Stimulated activated CD4-positive, alpha-beta T cell treated with anti-CD3 and anti-CD28 coated beads, Interleukin-2, amount 100 ng/mL, for 48 hours (primary cell): ENCODE data around the gene SLF2.

Experiments used
- DNase-seq, 2 donors: peaks; one replicate each; pipeline ENCODE4 v3.0.0-alpha.2; 2020

SLF2 gene, protein sequence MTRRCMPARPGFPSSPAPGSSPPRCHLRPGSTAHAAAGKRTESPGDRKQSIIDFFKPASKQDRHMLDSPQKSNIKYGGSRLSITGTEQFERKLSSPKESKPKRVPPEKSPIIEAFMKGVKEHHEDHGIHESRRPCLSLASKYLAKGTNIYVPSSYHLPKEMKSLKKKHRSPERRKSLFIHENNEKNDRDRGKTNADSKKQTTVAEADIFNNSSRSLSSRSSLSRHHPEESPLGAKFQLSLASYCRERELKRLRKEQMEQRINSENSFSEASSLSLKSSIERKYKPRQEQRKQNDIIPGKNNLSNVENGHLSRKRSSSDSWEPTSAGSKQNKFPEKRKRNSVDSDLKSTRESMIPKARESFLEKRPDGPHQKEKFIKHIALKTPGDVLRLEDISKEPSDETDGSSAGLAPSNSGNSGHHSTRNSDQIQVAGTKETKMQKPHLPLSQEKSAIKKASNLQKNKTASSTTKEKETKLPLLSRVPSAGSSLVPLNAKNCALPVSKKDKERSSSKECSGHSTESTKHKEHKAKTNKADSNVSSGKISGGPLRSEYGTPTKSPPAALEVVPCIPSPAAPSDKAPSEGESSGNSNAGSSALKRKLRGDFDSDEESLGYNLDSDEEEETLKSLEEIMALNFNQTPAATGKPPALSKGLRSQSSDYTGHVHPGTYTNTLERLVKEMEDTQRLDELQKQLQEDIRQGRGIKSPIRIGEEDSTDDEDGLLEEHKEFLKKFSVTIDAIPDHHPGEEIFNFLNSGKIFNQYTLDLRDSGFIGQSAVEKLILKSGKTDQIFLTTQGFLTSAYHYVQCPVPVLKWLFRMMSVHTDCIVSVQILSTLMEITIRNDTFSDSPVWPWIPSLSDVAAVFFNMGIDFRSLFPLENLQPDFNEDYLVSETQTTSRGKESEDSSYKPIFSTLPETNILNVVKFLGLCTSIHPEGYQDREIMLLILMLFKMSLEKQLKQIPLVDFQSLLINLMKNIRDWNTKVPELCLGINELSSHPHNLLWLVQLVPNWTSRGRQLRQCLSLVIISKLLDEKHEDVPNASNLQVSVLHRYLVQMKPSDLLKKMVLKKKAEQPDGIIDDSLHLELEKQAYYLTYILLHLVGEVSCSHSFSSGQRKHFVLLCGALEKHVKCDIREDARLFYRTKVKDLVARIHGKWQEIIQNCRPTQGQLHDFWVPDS

DNA sequence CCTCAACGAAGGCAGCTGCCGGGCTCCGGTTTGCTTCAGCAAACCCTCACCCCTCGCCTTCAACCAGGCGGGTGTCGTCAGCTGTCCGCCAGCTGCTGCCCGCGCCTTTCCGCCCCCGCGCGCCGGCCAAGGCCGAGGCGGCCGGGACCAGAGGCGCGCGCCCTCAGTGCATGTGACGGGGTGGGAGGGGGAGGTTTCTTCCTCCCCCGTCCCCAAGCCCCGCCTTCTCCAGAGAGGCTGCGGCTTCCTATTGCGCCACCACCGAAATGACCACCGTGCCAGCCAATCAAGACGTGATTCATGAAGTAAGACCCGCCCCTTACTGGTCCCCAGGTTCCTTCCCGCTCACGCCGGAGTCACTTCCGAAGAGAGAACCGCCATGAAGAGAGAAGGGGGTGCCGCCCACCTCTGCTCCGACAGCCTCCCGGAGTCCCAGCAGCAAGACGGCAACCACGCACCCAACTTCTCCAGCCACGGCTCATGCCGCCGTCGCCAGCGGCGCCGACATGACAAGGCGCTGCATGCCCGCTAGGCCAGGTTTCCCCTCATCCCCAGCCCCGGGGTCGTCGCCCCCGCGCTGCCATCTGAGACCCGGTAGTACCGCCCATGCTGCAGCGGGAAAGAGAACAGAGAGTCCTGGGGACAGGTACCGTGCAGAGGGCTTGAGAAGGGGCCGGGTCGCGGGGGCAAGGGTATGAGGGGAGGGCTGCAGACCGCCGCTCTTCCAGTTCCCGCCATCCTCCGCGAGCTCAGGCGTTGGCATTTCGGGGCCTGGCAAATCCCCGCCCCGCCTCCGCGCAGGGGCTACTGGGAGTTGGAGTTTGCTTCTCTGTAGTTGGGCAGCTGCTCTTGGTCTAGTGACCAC, at the start of gene SLF2:
TSS of gene SLF2 (plus strand) at position 359 of the 865 bp plus-strand sequence. CDS start at position 507, 148 bp downstream.
- DNase-seq: peak; percentile 82 to 86

DNA sequence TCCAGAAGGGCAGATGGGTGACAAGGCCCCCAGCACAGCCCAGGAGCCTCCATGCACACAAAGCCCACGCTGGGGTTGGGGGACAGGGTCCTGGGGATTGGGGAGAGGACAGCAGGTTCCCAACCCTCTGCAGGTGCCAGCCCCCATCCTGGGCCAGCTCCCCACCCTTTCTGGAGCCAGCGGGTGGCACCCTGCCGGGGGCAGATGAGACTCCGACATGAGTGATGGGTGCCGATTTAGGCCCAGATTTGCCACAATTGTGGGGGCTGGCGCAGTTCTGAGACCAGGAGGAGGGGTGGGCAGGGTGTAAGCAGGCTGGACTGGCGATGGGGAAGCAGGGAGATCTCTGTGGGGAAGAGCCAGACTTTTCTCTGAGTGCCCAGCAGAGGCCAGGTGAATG, 49.3 kb upstream of the SLF2 start:
- no peak for DNase-seq

DNA sequence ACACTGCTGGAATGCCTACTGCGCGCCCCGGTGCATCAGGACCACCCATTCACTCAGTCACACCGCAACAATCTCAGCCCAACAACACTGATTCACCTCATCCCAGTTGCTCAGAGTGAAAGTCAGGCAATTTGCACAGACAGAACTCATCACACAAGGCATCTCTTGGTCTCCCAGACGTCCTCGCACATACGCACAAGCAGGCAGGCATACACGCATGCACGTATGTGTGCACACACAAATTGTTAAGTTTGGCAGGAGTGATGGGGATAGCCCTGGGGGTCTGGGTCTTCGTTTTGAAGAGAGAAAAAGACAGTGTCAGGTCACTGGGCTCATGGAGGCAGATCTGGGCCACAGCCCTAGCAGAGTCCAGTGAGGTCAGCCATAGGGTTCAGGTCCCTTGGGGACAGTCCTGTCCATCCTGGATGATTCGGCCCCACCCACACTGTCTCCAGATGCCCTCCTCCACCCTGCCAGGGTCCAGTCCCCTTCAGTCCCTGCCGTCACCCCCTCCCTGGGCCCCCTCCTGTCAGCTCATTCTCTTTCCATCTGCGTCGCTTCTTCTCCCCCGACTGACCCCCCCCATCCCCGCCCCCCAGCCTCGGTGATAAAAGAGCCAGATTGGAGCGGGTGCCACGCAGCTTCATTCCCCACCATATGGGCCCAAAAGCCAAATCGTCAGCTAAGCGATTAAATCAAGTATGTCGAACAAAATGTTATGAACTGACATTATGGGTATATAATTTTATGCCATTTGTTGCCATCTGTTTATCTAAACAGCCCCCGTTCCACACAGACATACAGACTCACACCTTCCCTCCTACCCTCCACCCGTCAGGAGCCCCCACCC, 48.5 kb upstream of the SLF2 start:
- no peak for DNase-seq

DNA sequence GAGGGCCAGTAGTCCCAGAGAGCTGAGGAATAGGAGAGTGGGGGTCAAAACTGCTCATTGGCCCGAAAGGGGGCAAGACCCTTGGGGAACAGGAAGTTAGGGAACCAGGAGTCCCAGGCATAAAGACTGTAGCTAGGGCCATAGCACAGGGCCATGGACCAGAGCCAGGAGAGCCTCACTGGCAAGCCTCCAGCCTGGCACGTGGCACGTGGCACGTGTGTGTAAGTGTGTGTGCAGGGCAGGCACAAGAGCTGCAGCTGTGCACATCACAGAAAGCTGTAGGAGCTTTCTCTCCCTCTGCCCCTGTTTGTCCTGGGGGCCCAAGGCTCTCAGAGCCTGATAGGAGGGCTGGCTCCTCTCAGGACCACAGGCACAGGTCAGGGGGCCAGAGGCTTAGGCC, 47.8 kb upstream of the SLF2 start:
- no peak for DNase-seq

DNA sequence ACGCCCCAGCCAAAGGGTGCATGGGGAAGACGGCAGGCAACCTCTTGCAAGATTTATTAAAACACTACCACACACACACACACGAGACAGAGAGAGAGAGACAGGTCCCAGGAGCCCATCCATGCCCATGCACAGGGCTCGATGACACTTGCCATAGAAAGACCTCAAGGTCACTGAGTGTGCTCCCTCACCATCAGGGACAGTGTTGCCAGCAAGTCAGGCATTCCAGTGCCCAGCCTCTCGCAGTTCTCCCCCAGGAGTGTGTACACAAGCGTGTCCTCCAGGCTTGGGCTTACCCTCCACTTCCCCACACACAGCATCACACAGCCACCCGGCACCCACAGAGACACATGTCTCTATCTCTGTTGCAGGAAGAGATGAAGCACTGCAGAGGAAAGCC, 46.8 kb upstream of the SLF2 start:
- DNase-seq: no peak

DNA sequence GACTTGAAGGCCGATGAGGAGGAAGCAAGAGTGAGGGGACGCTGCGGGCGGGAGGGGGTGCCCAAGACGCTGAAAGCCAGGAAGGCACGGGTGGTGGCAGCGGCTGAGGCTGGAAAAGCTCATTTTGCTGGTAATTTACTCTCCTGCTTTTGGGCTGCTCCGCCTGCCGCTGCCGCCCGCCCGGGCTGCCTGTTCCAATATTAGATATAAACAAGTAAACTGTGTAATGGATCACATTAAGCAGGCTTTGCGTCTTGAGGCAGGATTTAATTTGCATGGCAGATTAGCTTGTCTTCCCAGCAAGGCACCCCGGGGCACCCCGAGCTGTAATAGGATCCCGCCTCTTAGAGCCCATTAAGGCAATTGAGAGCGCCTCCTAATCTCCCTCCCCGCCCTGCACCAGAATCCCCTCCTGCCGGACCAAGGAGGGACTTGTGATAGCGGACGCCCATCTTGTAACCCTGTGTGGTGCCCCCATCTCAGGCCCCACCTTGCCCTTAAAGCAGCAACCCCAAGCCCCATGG, 46.1 kb upstream of the SLF2 start:
- DNase-seq: no peak

DNA sequence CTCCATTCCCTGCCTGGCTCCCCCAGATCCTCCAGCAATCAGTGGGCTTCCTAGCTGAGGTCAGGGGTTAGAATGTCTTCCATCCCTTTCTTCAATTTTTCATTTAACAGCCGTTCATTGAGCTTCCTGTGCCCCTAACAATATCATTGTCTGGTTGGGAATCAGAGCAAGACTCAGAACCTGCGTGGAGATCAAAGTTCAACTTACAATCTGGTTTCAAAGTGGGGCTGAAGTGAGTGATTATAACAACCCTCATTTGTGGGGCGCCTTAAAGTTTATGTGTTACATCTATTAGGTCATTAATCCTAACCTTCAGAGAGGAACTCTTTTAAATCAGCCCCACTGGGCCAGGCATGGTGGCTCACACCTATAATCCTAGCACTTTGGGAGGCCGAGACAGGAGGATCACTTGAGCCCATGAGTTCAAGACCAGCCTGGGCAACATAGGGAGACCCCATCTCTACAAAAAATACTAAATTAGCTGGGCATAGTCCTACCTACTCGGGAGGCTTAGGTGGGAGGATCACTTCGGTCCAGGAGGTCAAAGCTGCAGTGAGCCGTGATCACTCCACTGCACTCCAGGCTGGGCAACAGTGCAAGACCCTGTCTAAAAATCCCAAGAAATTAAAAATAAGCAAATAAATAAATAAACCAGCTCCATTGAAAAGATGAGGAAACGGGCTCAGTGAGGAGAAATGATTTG, 45.4 kb upstream of the SLF2 start:
- no peak for DNase-seq

DNA sequence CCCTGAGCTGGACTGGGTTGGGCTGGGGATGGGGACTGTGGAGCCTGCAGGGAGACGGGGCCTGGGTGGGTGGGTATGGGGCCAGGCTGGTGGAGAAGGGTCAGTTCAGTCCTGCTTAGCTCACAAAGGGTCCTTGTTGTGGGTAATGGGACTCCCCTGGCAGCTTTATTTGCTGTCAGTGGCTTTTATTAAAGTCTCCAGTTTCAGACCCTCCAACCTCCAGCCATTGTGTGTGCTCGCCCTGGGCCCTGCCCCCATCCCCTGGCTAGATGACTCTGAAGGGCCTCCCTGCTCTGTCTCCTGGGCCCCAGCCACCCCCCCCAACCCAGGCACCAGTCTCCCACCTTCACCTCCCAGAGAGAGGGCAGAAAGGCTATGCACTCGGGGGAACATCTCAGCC, 44.4 kb upstream of the SLF2 start:
- DNase-seq: no peak

DNA sequence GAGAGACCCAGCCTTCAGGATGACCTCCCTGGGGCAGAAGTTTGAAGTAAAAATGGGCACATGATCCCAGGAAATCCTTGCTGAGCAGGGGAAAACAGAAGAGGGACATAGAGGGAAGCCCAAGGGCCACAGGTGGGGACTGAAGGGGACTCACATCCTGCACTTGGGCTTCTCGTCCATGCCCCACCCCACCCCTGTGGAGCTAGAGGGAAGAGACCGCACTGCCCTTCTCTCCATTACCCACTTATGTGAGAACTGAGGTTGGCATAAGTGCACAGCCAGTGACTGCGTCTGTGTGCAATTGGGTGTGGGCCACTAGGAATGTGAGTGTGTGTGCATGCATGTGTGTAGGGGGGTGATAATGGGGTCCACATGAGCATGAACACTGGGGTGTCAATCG, 43.4 kb upstream of the SLF2 start:
- DNase-seq: no peak

DNA sequence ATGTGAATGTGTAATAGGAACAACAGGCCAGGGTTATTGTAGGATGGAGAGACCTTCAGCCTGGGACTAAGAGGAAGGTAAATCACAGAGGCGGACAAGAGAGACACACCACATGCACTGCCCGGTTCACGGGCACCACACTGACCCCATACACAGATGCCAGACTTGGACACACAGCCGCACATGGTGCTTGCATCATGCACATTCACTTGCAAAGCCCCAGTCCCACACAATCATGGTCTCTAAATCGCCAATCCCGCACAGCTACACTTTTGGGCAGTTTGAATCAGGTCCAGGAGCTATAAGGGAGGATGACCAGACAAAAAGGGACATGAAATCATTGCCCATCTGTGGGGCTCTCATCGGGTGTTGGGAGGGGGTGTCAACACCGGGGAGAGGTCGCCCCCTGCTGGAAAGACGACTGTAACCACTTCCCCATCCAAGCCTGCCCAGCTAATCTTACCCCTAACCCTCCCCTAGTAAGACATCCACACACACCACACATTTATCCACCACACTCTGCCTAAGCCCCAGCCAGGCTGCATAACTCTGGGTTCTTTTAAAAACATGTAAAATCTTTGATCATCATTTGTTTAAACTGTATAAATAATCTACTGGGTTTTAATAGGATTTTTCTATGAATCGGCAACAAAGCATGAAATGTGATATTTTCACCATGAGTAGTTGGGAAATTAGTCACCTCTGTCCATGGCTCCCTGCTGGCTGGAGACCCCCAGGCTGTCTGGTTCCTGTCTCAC, 40.5 kb upstream of the SLF2 start:
- peak; percentile 76 to 81 for DNase-seq

DNA sequence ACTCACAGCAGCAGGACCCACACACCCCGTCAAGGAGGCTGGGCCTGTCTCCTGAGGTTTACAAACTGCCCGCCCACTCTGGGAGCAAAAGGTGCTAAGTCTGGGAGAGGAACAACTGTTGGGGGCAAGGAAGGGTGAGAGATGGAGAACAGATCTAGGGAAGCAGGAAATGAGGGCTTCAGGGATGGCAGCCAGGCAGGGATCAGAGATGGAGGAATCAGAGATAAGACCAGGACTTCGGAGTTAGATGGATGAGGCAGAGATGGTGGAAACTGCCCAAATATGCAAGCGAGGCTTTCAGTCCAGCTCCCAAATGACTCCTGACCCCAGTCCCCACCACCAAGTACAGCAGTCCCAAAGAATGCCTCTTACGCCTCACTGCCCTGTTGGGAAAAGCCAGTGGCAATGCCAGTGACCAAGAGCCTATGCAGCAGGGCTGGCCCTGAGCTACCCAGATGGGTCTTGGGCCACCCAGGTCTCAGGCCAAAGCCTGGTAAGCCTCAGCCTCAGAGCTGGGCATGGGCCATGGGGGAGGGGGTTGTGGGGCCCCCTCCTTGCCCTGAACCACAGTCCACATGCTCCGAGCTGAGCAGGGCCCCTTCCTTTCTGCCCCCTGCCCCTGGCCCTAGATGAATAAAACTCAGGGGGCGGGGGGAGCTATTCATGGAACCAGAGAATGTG, 39.5 kb upstream of the SLF2 start:
- no peak for DNase-seq

DNA sequence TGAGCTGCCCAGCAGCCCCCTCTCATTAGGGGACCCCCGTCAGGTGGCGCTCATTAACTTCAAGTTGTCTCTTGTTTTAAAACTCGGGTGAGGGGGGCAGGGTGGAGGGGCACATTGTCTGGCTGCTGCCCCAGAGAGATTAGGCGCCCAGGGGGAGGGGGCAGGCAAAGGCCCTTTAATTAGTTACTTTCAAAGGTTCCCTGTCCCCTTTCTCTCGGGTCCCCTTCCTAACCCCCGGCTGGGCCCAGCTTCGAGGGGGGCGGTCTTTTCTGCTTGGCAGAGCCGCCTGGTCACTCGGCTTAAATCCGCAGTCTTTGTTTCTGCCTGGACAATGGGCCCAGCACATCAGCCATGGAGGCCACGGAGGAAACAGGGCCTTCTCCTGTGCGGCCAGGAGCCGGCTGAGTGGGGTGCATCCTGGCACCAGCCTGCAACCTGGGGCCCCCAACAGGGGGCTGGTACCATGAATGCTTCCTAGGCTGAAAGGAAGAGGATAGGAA, 38.9 kb upstream of the SLF2 start:
- no peak for DNase-seq

DNA sequence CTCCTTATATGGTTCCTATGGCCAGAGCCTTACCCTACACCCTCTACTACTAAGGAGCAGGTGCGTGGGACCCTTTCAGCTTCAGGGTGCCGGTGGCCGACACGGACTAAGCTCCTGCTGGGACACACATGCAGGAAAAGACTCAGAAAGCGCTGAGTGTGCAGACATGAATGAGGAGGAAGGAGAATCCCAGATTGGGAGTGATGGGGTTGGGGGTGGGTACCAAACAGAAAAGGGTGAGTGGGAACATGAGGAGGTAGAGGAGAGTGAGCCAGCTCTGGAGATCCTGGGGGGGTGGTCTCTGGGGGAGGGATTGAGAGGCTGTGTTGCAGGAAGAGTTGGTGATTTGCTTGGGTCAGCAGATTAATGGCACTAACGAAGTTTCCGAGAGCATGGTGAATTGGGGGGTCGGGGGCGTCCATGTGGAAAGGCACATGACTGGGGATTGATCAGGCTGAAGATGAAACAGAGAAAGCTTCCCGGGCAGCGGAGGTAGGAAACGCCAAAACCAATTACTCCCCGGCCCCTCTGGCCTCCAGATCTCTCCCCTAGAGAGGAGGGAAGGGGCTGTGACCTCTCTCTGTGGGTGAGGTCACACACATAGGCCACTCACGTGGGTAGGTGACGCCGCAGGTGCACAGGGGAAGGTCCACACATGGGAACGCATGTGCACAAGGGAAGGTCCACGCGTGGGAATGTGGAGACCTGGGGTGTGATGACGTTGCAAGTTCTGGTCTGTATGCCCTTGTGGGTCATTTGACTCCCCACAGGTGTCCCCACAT, 37.9 kb upstream of the SLF2 start:
- DNase-seq: no peak

DNA sequence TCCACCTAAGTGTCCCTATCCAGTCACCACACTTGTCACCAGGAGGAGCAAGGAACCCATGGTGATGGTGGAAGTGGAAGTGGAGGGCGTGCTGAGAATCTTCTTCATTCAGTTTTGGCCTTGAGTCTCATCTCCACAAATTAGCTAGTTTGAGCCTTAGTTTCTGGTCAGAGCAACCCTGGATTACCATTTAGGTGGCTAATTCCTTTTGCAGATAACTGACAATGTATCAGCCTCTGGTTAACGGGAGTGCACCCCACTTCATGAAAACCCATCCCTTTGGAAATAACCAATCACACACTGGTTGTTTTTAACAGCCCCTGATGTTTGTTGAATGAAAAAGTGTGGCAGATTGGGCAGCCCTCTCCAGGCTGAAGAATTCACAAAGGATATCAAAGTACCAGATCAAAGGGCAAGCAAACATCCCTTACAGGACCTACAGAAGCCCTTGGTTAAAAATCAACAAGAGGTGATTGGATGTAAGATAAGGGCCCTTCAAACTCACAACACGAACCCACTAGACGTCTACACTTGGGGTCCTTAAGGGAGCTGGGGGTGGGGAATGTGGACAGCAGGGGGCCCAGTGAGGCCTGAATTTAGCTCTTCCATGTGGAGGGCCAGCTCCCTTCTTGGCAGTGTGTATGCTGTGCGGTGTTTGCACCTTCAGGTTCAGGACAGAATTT, 37.1 kb upstream of the SLF2 start:
- no peak for DNase-seq

DNA sequence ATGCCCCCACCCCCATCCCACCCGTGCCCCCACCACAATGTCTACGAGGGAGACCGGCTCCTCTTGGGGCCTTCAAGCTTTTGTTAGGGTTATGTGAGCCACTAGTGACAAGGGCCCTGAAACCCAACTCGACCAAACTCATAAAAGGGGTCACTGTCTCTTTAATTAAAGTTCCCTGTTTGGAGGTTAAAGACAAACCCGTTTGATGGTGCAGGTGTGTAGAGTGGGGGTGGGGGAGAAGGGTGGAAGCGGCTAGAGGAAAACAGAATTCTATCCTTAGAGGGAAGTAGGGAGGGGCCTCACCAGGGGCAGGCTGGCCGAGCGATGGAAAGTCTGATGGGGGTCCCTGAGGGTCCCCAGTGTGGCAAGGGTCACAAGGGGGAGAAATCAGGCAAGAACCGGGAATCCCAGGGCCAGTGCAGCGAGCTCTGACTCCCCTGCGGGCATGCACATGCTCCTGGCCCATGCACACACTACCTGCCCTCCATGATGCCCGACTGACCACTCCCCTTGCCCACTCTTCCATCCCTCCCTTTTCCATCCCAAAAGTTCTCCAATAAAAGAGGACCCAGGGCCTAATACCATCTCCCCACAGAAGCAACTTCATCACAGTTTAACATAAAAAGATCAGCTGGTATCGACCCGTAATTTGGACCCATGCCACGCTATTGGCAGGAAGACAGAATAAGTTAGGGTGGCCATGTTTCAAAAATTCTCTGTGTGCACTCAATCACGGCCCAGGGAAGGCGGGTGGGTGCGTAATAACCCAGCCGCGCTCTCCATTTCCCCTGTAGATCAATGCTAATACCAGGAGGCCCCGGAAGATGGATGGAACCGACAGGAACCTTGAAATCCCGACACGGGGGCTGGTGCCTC, 35.9 kb upstream of the SLF2 start:
- DNase-seq: no peak

DNA sequence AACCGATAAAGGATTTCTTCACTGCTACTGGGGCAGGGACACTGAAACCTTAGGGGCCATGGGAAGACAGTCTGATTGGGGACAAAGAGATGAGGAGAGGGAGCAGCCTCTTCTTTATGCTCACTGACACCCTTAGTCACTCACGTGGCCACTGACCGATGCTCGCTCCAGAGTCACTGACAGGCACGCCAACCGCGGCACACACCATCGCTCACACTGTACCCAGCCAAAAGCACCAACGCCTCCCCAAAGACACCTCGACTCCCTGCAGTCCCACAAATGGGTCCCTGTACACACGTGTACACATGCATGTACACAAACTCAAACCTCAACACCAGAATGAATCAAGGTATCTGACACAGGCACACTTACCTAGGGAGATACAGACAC, 35.3 kb upstream of the SLF2 start:
- no peak for DNase-seq
